Esophagus squamous epithelium (tissue), 5 donors: ENCODE results near the gene FCHSD1. TPM values are rescaled to one million over a fixed set of nuclear protein-coding genes. Genes with fewer than 3 reads are reported as not detected.

Experiments
- DNase-seq: peaks from one replicate; lab custom pipeline; 2025; lab: John Stamatoyannopoulos, UW
- H3K27ac ChIP-seq, 4 donors: fragments of 200-600 bp; sonication (generic); one replicate each; pipeline ENCODE4 v1.5.1; 2016 to 2019; ENCODE audit warnings: mild to moderate bottlenecking in 1 of 4
- H3K27me3 ChIP-seq, 4 donors: fragments of 200-600 bp; sonication (generic); 1 replicate in 3 of 4; 2 replicates in 1 of 4; pipeline versions ENCODE4 v1.5.1 to v1.6.0; 2017 to 2021; ENCODE audit warnings: antibody characterized with exemption in 1 of 4
- H3K36me3 ChIP-seq, 3 donors: fragments of 200-600 bp; sonication (generic); one replicate each; pipeline ENCODE4 v1.5.1; 2016 to 2019
- H3K4me1 ChIP-seq, 3 donors: fragments of 200-600 bp; sonication (generic); one replicate each; pipeline ENCODE4 v1.5.1; 2017 to 2019
- H3K4me3 ChIP-seq, 4 donors: fragments of 200-600 bp; sonication (generic); 1 replicate in 3 of 4; 2 replicates in 1 of 4; pipeline ENCODE4 v1.5.1; 2016 to 2019; ENCODE audit warnings: mild to moderate bottlenecking in 2 of 4, moderate library complexity in 1 of 4
- H3K9me3 ChIP-seq, 3 donors: fragments of 200-600 bp; sonication (generic); one replicate each; pipeline ENCODE4 v1.5.1; 2016 to 2019
- POLR2A ChIP-seq, 4 donors: fragments of 450-650 bp; IDR thresholded peaks; one replicate each; pipeline ENCODE4 v1.6.1; 2017; ENCODE audit warnings: antibody characterized with exemption in 4 of 4, mild to moderate bottlenecking in 4 of 4, moderate library complexity in 3 of 4
- WGBS, 2 donors: methylation state at CpG; one replicate each; pipeline ENCODE4 v1.1.5; 2018; 5-methylcytosine and 5-hydroxymethylcytosine counted together
- intact Hi-C: fragments of 100-400 bp; cut with DNase I; formaldehyde crosslinking; loops from one replicate; pipeline ENCODE4 v1.15.0; 2022
- total RNA-seq, 4 donors: library from RNA; depleted of rRNA; stranded (reverse); fragments of >200 nt; gene quantifications; one replicate each; pipeline ENCODE4 v1.1.0, GENCODE V29; 2016
- TF ChIP-seq, protein P1 (sequence below), 6 experiments: fragments of 450-650 bp in 4 of 6; fragments of 200-600 bp in 2 of 6; sonication (generic) in 2 of 6; IDR thresholded peaks; one replicate each; pipeline ENCODE4 v1.5.1; 2016 to 2019; ENCODE audit warnings: antibody characterized with exemption in 6 of 6, mild to moderate bottlenecking in 4 of 6, moderate library complexity in 4 of 6
- donor health status: DM: yes; HTN: yes; CAD: no.

Gene FCHSD1
- total RNA-seq, 4 donors from 2014 or later: 6.0 to 27.7 (median 10.4) TPM

DNA sequence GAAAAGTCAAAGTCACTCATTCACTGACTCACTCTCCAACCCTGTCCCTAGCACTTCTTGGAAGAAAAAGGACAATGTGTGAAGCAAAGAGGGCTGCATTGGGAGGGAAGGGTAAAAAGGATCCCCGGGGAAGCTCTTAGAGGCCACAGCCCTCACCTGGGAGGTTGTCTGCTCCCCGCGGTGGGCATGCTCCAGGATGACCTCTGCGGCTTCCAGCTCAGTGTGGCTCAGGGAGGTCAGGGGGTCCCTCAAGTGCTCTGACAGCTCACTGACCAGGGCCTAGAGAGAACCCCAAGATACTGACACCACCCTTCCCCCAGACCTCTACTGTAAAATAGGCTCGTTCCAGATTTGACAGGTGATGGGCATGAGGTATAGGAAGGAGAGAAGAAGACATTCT, 4.0 kb downstream of the FCHSD1 start:
- Histone ChIP-seq H3K9me3 (no peaks in the 10 kb centered on the region), H3K4me3 (no peak overlapping the region), H3K36me3 (peaks cover 0 to 61% (median 0%) of the 10 kb centered on the region in 3 donors), H3K27ac (no peak overlapping the region), H3K4me1 (peaks cover 10 to 20% (median 13%) of the 10 kb centered on the region in 3 donors), H3K27me3 (no peaks in the 10 kb centered on the region)
- TF ChIP-seq, protein P1, sequence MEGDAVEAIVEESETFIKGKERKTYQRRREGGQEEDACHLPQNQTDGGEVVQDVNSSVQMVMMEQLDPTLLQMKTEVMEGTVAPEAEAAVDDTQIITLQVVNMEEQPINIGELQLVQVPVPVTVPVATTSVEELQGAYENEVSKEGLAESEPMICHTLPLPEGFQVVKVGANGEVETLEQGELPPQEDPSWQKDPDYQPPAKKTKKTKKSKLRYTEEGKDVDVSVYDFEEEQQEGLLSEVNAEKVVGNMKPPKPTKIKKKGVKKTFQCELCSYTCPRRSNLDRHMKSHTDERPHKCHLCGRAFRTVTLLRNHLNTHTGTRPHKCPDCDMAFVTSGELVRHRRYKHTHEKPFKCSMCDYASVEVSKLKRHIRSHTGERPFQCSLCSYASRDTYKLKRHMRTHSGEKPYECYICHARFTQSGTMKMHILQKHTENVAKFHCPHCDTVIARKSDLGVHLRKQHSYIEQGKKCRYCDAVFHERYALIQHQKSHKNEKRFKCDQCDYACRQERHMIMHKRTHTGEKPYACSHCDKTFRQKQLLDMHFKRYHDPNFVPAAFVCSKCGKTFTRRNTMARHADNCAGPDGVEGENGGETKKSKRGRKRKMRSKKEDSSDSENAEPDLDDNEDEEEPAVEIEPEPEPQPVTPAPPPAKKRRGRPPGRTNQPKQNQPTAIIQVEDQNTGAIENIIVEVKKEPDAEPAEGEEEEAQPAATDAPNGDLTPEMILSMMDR (IDR thresholded peaks at IDR 0.05): no peak
- no peak for TF ChIP-seq POLR2A (IDR thresholded peaks at IDR 0.05)
- DNase-seq: no peak
- WGBS, 2 donors: 61 to 93% methylated on average over 2 to 3 of the region's 5 CpGs
- intact Hi-C loops: no loop called here

DNA sequence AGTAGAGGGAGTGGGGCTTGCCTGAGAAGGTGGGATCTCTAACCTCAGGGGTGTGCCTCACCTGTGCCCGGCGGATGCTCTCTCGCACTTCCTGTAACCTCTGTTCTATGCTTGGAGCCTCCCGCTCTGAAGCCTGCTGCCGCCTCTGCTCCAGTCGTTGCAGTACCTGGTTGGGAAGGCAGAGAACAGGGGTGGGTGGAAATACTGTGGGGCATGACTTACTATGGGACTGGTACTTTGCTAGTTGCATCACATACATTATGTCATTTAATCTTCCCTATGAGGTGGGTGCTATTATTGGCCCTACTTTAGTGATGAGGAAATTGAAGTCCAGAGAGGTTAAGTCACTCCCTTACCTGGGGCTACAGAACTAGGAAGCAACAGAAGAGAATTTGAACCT, 5.2 kb downstream of the FCHSD1 start:
- TF ChIP-seq POLR2A (IDR thresholded peaks at IDR 0.05): no peak
- TF ChIP-seq, protein P1 (IDR thresholded peaks at IDR 0.05): no peak
- H3K4me3 ChIP-seq: no peak overlapping the region
- H3K36me3 ChIP-seq: peaks cover 0 to 72% (median 0%) of the 10 kb centered on the region in 3 donors
- no peaks in the 10 kb centered on the region for H3K27me3 ChIP-seq
- no peak for DNase-seq
- H3K27ac ChIP-seq: no peak overlapping the region
- H3K4me1 ChIP-seq: peaks cover 6 to 10% (median 8%) of the 10 kb centered on the region in 3 donors
- 79 to 89% methylated on average over 3 to 6 of the region's 6 CpGs for WGBS, 2 donors
- H3K9me3 ChIP-seq: no peaks in the 10 kb centered on the region
- intact Hi-C loops: no loop called here

DNA sequence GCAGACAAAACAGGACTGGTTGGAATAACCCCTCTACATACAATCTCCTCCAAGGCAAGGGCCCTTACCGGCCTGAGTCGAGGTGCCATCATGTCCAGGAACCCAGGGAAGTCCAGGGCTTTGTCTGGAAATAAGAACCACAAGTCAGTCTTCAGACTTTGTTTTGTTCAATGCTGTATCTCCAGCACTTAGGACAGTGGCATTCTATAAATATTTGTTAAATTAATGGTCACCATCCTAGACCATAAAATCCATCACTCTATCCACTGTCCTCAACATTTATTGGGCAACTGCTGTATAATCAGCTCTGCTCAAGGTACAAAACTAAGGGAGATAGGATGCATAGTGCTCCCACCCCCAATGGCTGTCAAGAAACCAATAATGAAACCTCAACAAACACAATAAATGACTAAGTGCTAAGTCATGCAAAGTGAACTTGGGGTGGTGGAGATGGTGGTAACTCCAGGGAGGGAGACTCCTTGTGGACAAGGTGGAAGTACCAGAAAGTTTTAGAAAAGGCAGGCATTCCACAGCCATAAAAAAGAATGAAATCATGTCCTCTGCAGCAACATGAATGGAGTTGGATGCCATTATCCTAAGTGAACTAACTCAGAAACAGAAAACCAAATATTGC, 9.5 kb downstream of the FCHSD1 start:
- WGBS, 2 donors: 91% methylated on average over 2 of the region's 2 CpGs; no CpG with 5 or more reads in 1 of the 2 donors
- Histone ChIP-seq H3K36me3 (peaks cover 0 to 71% (median 0%) of the 10 kb centered on the region in 3 donors), H3K4me3 (no peak overlapping the region), H3K4me1 (peaks cover 9 to 19% (median 9%) of the 10 kb centered on the region in 3 donors), H3K9me3 (no peaks in the 10 kb centered on the region), H3K27me3 (no peaks in the 10 kb centered on the region), H3K27ac (no peak overlapping the region)
- intact Hi-C loops: no loop called here
- TF ChIP-seq POLR2A (IDR thresholded peaks at IDR 0.05): no peak
- TF ChIP-seq, protein P1 (IDR thresholded peaks at IDR 0.05): peak in 3 of 6 experiments; percentile 4 to 29 (median 9)
- DNase-seq: no peak

- intact Hi-C loops: no loop called here
- no peak overlapping the region for H3K4me3 ChIP-seq
- TF ChIP-seq, protein P1 (IDR thresholded peaks at IDR 0.05): no peak
- no peak for TF ChIP-seq POLR2A (IDR thresholded peaks at IDR 0.05)
Observed at GRCh38 chr5:141640698-141641097, 10.5 kb downstream of the FCHSD1 start.

DNA sequence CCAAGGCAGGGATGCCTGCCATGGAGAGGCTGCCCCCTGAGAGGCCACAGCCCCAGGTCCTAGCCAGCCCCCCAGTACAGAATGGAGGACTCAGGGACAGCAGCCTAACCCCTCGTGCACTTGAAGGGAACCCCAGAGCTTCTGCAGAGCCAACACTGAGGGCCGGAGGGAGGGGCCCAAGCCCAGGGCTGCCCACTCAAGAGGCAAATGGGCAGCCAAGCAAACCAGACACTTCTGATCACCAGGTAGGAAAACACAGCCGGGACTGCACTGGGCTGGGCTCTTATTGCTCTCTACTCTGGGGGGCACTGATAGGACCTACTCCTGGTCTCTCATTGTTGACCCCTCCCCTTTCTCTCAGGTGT, 11.2 kb downstream of the FCHSD1 start:
- no peak overlapping the region for H3K4me3 ChIP-seq
- no peak for DNase-seq
- peaks cover 20 to 33% (median 21%) of the 10 kb centered on the region in 3 donors for H3K4me1 ChIP-seq
- H3K27me3 ChIP-seq: no peaks in the 10 kb centered on the region
- H3K36me3 ChIP-seq: peaks cover 0 to 54% (median 0%) of the 10 kb centered on the region in 3 donors
- 80% methylated on average over 1 of the region's 3 CpGs; no CpG with 5 or more reads in 1 of the 2 donors for WGBS, 2 donors
- intact Hi-C loops: no loop called here
- TF ChIP-seq, protein P1 (IDR thresholded peaks at IDR 0.05): no peak
- no peak for TF ChIP-seq POLR2A (IDR thresholded peaks at IDR 0.05)
- H3K27ac ChIP-seq: no peak overlapping the region
- H3K9me3 ChIP-seq: no peaks in the 10 kb centered on the region

More at GRCh38 chr5:141640698-141641097, 10.5 kb downstream of the FCHSD1 start:
- peaks cover 13 to 26% (median 14%) of the 10 kb centered on the region in 3 donors for H3K4me1 ChIP-seq
- no peaks in the 10 kb centered on the region for H3K27me3 ChIP-seq
- no peak for DNase-seq
- WGBS, 2 donors: 87 to 90% methylated on average over 6 to 7 of the region's 9 CpGs
- H3K27ac ChIP-seq: no peak overlapping the region
- no peaks in the 10 kb centered on the region for H3K9me3 ChIP-seq
- H3K36me3 ChIP-seq: peaks cover 0 to 61% (median 0%) of the 10 kb centered on the region in 3 donors
